HG03469 (cell line): ENCODE results near the gene MAML2.

Experiments used
- ATAC-seq: cut with Tn5 transposase; IDR thresholded peaks from one replicate; pipeline ENCODE4 v1.9.1; 2021; ENCODE audit warnings: mild to moderate bottlenecking, moderate library complexity, moderate number of reproducible peaks; ENCODE audit not compliant: unreplicated experiment

The MAML2 gene

DNA sequence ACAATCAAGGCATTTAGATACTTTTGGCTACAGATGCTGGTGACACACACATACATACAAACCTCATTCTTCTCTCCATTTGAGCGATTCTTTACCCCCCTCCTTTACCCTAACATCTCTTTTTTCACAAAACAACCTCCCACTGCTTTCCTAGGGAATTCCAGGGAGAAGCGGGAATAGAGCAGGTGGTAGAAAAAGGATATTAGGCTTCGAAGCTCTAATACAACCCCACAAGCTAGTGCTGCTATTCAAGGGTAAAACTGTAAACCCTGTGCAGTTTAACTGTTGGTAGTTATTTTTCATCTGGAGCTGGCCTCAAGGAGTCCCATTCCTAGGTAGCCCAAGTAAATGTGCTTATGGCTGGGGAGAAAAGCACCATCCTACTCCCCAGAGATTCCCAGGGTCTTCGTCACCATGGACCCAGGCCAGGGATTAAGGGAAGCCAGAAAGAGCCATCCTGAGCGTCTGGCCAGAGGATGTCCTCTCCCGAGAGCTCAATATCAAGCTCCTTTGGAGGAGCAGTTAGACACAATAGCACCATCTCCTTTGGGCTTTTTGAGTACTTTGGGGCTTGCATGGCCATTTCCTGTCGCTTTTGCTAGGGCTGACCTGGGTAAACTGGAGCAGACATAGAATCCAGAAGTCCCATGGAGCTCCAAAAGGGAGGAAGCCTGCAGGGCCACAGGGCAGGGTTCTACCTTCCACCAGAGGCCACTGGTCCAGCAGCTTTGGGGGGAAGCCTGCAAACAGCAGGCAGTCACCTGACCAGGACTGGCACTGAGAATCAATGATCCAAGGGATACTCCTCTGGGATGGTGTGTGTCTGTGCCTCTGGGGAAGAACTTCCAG, 3.1 kb downstream of the MAML2 start:
- ATAC-seq = no peak

DNA sequence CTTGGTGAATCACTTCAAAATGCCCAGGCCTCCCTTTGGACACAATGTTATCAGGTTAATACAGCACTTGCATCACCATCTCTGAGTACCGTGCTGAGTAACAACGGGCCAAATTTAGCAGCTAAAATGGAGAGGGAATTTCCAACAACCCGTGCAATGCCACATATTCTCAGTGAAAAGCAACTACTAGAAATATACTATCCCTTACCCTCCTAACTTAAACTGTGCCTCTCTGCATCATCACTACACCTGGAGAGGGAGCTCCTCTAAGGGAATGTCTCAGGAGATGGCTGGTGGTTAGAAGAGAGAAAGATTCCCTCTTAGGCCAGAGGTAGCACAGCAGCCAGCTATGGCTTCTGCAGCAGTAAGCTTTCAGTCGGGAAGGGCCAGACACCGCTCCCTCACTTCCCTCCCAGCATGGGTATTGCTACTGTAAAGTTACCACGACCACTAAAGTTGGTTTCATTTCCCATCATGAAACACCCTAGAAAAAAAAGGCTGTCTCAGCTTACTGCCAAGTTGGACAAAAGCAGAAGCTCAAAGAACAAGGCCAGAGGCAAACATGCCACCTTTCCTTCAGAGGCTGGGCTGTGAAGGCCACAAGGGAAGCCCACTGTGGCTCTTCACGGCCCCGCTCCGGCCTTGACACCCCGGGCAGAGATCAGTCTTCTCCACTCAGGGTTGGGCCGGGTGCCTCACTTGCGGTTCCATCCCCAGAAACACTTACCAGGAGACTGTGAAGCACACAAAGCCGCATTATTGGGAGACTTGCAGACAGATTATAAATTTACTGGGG, 3.9 kb downstream of the MAML2 start:
- peak; percentile 42 for ATAC-seq

DNA sequence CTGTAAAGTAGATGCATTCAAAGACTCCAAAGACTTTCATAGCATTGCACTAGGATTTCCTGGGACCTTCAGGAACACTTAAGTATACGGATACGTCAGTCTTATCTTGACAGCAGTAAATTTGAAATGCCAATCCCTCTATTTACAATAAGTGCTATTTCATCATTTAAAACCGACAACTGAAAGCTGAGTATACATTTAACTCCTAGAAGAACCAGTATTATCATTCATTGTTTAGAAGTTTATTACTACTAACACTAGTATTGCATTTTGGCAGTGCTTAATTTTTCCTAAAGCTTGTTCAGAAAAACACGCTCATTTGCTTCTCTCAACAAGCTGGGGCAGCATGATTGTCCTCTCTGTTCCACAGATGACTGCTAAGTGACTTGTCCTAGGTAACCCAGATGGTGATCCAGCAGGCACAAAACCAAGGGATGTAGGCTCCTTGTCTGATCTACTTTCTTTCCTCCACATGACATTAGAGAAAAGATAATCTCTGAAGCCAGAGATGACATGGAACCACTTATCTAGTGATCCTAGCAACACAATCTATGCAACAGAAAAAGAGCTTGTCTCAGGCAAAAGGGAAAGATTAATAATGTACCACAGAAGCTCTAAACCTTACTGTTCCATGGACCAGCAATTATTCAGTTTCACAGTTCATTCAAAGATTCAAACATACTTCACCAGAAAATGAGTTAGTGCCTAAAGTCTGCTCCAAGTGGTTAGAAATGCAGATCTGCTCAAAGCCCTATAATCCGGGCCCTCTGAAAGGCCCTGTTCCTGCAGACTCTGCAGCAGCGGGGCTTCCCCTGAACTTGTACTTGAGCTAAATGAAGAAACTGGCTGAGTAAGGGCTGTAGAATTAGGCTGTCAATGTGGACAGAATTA, 5.2 kb downstream of the MAML2 start:
- peak; percentile 26 for ATAC-seq

DNA sequence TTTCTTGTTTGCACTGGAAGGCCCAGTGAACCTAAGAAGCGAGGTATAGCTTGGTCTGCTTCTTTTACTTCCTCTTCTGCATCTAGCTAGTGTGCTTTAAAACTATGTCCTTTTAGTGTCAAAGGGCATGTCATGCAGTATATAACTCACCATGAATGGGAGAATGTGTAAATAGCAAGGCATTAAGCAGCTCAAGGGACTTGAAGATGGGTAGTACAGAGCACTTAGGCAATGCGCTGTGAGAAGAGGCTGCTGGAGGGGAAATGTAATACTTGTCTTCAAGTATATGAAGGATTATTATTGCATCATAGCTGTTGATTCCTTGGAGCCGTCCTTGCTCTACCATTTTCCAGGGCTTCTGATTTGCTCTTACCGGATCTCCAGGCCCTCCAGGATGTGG, 7.6 kb downstream of the MAML2 start:
- ATAC-seq = no peak

DNA sequence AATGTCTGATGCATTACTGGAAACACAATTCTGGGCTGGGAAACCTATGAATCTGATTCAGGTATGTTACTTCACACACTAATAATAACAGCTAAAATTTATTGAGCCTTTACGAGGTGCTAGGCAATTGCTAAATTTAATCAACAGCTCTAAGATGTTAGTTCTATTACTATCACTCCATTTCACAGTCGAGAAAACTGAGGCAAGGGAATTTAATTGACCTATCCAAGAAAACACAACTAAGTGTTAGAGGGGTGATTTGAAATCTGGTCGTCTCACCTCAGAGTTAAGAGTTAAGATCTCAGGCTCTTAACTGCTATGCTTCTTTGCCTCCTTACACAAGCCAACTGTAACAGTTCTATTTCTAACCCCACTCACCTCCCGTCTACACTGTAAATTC, 8.8 kb downstream of the MAML2 start:
- ATAC-seq = no peak

DNA sequence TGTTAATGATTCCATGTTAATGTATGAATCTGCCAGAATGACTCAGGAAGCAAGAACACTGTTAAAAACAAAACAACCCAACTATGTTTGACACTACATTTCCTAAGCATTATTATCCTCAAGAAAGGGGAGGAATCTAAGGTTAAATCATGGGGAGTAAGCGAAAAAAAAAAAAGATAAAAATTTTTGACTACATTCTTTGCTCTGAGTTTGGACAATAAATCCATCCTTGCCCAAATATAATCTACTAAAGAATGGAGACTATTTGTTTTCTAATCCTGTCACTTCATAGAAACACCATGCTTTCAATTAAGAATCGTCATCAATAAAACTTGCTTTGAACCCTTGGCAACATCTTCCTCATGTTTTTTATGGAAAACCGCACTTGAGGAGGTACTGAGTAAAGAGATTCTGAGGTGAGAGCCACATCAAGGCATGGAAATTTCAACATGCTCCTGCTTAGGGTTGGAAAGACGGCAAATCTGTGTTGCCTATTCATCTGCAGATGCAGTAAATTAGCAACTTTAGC, 9.7 kb downstream of the MAML2 start:
- ATAC-seq = no peak

DNA sequence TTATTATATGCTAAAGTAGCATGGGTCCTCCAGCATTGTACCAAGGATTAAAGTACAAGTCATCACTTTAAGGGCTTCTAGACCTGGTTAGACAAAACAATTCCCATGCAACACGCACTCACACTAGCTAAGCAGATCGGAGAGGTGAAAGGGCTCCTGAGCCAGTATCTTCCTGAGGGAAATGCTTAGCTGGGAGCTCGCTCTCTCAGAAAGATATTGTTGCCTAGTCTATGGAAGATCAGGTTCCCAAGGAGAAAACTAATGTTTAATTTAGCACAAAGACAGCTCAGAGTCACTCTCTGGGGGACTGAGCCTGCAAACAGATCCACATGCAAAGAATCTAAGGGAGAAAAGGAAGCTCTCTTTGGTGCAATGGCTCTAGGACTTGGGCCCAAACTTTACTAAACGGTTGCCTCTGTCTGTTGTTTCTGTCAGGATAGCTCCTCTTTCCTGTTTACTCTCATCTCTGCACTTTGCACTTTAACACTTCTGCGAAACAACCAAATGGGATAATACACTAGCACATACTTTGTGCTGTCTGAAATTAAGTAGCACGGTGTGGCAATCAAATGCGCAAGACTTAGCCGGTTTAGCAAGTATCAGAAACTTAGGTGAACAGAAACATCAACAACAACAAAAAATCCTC, 10.7 kb downstream of the MAML2 start:
- no peak for ATAC-seq

DNA sequence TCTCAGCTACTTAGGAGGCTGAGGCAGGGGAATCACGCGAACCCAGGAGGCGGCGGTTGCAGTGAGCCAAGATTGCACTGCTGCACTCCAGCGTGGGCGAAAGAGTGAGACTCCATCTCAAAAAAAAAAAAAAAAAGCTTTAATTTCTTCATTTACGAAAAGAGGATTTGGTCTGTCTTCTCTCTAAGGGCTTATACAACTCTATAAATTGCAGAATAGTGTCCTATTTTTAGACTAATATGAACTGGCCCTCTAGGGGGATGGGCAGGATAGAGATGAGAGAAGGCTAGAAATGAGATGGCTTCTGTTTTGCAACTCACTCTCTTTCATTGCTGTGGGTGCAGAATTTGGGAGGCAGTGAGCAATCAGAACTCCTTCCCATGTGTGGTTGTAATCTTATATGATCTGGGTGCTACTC, 11.3 kb downstream of the MAML2 start:
- no peak for ATAC-seq

DNA sequence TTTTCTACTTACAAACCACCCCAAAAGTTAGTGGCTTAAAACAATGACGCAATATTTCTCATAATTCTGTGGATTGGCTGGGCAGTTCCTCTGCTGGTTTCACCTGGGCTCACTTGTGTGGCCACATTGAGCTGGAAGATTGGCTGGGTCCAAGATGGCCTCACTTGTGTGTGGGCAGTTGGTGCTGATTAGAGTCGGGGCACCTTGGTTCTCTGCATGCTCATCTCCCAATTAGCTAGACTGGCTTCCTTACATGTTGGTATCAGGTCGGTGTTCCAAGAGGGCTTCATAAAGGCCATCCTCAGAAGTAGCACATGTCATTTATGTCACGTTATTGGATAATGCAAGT, 12.5 kb downstream of the MAML2 start:
- no peak for ATAC-seq

DNA sequence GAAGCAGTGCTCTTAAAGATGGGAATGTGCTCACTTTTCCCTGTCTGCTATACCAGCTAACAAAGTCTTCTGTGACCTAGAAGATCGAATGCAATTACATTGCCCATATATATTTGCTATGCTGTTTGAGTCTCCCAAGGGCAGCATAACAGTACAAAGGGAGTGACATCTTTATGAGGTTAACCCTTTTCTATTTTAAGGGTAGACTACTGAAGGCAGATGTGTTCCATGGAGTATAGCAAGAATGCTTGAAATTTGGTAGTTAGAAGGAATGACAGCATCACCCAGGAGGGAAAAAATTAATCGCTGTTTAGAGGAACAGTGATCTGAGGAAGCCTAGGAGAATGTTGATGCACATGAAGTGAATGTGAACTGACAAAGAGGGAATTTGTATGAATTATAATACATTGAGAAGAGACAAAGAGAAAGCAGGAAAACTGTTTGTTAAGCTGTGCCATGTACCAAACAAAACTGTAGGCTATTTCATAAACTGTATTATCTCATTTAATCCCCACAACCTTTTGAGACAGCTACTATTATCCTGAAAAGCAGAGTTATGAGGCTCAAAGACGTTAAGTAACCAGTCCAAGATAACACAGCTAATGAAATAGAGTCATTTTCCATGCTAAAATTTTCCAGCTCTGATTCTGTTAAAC, 13.0 kb downstream of the MAML2 start:
- no peak for ATAC-seq

DNA sequence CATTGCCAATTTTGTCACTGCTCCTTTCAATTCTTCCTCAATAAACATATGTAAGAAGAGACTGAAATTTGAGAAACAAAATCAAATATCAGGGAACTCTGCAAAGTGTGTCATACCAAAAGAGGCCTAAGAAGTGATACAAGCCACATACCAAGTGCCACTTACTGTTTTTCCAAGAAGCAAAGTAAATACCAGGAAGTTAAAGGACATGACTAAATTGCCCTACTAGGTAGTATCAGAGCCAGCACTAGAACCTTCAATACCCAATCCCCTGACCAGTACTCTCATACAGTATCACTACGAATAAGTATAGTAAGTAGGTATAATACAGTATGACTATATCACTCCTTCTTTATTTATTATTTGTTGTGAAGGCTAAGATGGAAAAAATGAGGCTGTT, 13.6 kb downstream of the MAML2 start:
- no peak for ATAC-seq

DNA sequence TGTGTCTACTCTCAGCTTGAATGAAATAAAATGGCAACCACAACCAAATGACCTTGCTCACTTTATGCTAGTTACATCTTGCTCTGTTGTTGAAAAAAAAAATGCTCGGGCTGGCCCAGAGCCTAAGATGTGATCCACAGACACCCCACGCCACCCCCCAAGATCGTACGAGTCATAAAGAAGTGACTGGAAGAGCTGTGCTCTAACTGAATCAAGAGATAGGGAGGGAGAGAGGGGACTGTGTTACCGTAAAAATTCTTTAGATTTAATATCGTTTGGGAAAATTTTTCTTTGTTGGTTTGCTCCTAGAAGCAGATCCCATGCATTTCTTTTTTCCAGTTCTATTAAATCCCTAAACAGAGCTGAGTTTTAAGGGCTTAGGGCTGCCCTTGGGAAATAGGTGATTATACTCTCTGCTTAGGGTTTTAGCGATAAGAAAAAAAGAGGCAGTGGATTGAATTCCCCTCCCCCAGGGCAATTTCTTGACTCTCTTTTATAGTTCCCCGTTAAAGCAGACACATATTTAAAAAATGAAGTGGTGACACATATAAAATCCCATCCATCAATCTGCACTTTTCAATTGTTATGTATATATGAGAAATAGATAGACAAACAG, 14.5 kb downstream of the MAML2 start:
- no peak for ATAC-seq

DNA sequence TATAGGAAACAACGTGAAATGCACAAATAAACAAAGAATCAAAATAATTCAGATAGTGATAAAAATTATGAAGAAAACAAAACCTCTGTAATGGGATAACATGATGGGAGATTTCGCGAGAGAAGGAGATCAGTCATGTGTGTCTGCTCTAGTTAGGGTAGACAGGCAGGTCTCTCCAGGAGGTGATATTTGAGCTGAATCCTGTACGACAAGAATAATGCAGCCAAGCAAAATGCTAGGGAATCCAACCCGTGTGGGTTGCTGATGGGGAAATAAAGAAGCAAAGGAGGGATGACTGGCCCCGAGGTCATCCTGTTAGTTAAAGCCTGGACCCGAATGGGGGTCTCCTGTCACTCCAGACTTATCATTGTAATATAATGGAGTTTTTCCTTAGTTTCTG, 16.0 kb downstream of the MAML2 start:
- no peak for ATAC-seq

DNA sequence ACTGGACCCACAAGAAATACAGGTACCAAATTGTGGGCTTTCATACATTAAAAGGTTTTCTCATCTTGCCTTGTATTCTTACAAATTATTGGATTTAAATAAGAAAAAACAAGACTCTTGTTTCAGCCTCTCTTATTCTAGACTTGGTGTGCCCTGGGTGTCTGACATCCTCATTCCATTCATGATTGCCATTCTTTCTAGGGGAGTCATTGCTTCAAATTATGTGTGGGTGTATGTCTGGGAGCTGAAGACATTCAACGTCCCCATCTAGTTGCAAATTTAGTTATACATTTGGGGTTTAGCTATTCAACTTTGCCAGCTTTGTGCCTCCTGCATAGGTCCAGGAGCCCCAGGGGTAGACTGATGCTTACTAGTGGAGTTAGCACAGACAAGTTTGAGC, 18.1 kb downstream of the MAML2 start:
- no peak for ATAC-seq

DNA sequence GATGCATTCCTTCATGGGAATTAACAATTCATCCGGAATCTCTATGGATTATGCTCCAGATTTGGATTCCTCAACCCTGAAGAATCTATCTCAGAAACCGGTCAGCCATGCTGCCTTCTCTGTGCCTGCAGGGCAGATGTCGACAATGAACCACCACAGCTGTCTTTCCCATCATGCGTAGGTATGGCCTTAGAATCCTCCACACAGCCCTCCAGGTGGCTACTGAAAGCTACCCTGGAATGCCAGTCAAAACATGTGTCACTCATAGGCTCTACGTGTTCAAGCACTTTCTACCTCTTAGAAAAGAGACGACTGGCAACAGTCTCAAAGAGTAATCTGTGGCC, 19.4 kb downstream of the MAML2 start:
- no peak for ATAC-seq

DNA sequence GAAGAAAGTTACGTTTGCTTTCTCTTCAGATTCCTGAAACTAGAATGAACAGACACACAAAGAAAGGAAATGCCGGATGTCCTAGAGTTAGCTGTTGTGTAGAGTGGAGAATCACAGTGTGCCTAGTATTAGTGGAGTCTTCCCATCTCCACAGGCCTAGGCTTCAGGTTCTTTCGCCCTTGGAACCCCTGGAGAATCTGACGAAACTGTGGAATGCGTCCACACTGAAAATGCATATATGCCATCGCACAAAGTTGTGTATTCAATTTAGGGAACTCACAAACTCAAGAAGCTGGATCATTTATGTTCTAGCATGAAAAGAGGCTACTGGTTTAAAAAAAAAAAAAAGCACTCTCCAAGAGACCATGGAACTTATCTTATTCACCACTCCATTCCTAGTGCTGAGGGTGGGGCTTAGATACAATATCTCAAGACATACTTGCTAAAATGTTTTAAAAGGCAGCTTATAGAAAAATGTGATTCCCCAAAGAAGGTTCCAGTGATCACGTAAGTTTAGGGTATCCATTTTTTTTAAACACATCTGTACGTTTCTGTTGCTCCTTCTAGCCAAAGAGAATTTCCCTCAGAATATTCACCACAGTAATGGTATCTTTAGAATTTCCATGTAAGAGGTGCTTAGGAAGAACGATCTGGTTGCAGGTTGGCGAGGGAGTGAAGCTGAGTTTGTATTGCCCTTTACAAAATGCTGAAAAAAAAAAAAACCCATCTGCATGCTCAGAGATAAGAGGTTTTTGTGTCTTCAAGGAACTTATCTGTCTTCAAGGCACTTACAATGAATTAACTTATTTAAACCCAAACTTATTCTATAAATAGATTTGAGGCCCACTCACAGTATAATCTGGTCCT, 20.0 kb downstream of the MAML2 start:
- ATAC-seq = no peak

DNA sequence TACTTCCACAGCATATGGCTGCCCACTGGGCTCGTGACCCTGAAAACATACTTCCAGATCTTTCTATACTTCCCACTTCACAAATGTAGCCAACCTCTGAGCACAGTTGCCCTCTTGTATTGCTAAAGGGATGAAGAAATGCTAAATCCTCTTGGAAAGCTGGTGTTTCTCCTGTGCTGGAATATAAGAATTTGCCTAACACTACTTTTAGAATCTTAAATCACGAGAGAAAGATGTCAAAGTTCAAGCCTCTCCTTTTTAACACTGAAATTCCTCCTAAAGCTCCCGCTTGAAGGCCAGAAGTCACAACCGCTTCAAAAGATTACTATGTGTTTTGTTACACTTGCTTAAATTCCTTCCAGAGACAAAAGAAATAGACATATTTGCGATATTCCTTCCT, 21.9 kb downstream of the MAML2 start:
- ATAC-seq = no peak

DNA sequence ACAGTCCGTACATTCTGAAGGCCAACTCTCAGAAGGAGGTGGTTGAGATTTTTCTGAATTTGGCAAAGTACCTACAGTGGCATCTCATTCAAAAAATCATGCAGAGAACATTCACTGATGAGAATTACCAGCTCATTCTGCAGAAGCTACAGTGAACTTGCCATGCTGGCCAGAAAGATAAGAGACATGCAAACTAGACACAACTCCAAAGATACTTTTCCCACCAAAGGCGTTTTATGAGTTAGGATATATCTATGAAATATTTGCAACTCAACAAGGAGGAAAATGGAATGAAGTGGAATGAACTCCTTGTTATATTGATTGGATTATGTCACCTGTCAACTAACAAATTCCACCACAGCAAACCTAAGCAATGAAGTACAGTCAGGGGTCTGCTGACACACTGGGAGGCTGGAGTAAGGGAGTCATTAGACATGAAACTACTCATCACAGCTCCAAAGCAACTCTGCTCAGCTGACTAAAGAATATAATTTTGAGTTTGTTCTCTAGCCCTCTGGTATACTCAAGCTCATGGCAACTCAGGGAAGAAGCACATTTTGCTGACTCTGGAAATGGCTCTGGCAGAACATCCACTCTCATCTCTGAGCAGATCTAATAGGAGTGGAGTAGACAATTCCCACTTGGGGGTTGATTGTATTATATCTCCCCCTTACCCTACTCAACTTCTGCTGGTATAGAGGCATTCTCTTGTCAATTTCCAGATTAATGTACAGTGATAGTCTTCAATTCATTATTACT, 22.9 kb downstream of the MAML2 start:
- no peak for ATAC-seq
